Astrocyte (in vitro differentiated cells and primary cell): ENCODE results near the gene CTIF. TPM values are rescaled to one million over a fixed set of nuclear protein-coding genes. Genes with fewer than 3 reads are reported as not detected.
"Not testable (repeated sequence)": the region's sequence is repeated elsewhere in the genome, so short reads cannot be mapped to it uniquely, and the experiment has no call there.

Source experiments
- DNase-seq: peaks from one replicate; pipeline ENCODE4 v3.0.0-alpha.2; 2010; ENCODE audit warnings: low read depth
- FAIRE-seq: peaks from 2 replicates; lab custom pipeline; 2011; peaks lifted over from hg19 to GRCh38; lab: Jason Lieb, UNC
- H2AFZ ChIP-seq: 2 replicates; pipeline ENCODE4 v1.6.0; 2012; ENCODE audit warnings: low read depth, low read length, inconsistent platforms
- H3K27ac ChIP-seq: 2 replicates; pipeline ENCODE4 v1.5.1; 2011; ENCODE audit warnings: low read depth, low read length, inconsistent platforms
- H3K27me3 ChIP-seq: 2 replicates; pipeline ENCODE4 v1.6.0; 2011; ENCODE audit warnings: low read length, inconsistent platforms; ENCODE audit not compliant: insufficient read depth
- H3K36me3 ChIP-seq: 2 replicates; pipeline ENCODE4 v1.5.1; 2011; ENCODE audit warnings: low read length, inconsistent platforms; ENCODE audit not compliant: insufficient read depth
- H3K4me1 ChIP-seq: 2 replicates; pipeline ENCODE4 v1.5.1; 2011; ENCODE audit warnings: low read length, inconsistent platforms; ENCODE audit not compliant: insufficient read depth
- H3K4me2 ChIP-seq: 2 replicates; pipeline ENCODE4 v1.6.0; 2012; ENCODE audit warnings: low read length, inconsistent platforms
- H3K4me3 ChIP-seq: 2 replicates; pipeline ENCODE4 v1.5.1; 2011; ENCODE audit warnings: low read depth, mild to moderate bottlenecking, low read length, inconsistent platforms; ENCODE audit not compliant: insufficient read depth
- H3K79me2 ChIP-seq: 2 replicates; pipeline ENCODE4 v1.6.0; 2012; ENCODE audit warnings: mild to moderate bottlenecking, low read length, inconsistent platforms; ENCODE audit not compliant: insufficient read depth
- H3K9ac ChIP-seq: 2 replicates; pipeline ENCODE4 v1.6.0; 2012; ENCODE audit warnings: mild to moderate bottlenecking, low read length, inconsistent platforms
- H3K9me3 ChIP-seq: 2 replicates; pipeline ENCODE4 v1.5.1; 2012; ENCODE audit warnings: low read depth, mild to moderate bottlenecking, low read length, inconsistent platforms; ENCODE audit not compliant: insufficient read depth
- H4K20me1 ChIP-seq: 2 replicates; pipeline ENCODE4 v1.6.0; 2012; ENCODE audit warnings: low read length, inconsistent platforms; ENCODE audit not compliant: insufficient read depth
- H3K27ac Mint-ChIP-seq: one replicate; pipeline ENCODE4 v1.8.0; 2021; ENCODE audit warnings: mild to moderate bottlenecking, mixed read lengths; ENCODE audit not compliant: unreplicated experiment
- H3K27me3 Mint-ChIP-seq: one replicate; pipeline ENCODE4 v1.8.0; 2021; ENCODE audit warnings: low read depth, mixed read lengths; ENCODE audit not compliant: unreplicated experiment
- H3K36me3 Mint-ChIP-seq: one replicate; pipeline ENCODE4 v1.8.0; 2021; ENCODE audit warnings: low read depth, mixed read lengths; ENCODE audit not compliant: unreplicated experiment
- H3K4me1 Mint-ChIP-seq: one replicate; pipeline ENCODE4 v1.8.0; 2021; ENCODE audit warnings: low read depth, mixed read lengths; ENCODE audit not compliant: unreplicated experiment
- H3K4me3 Mint-ChIP-seq: one replicate; pipeline ENCODE4 v1.8.0; 2021; ENCODE audit warnings: mild to moderate bottlenecking, moderate library complexity, mixed read lengths; ENCODE audit not compliant: unreplicated experiment
- H3K9me3 Mint-ChIP-seq: one replicate; pipeline ENCODE4 v1.8.0; 2021; ENCODE audit warnings: mild to moderate bottlenecking, mixed read lengths; ENCODE audit not compliant: unreplicated experiment
- CTCF ChIP-seq: IDR thresholded peaks from 2 replicates; pipeline ENCODE4 v1.5.1; 2011; ENCODE audit warnings: low read depth, mild to moderate bottlenecking, inconsistent platforms, low read length, moderate library complexity; ENCODE audit not compliant: insufficient read depth
- EZH2 ChIP-seq: IDR thresholded peaks from 2 replicates; pipeline ENCODE4 v1.6.1; 2012; ENCODE audit warnings: mild to moderate bottlenecking, low read length, inconsistent platforms; ENCODE audit not compliant: insufficient read depth
- total RNA-seq: library from RNA; stranded (reverse); gene quantifications from 2 replicates; pipeline ENCODE4 v1.2.1, GENCODE V29; 2021

Gene CTIF
- total RNA-seq, 1 donor from 2014 or later, result 101 TPM

- peaks cover 22% of the 10 kb centered on the region for H3K79me2 ChIP-seq
- H3K27me3 ChIP-seq, result no peaks in the 10 kb centered on the region
- no peak overlapping the region for H3K4me2 ChIP-seq
- peaks cover 14% of the 10 kb centered on the region for H3K4me1 ChIP-seq
- TF ChIP-seq CTCF, result no peak
- TF ChIP-seq EZH2, result no peak
- FAIRE-seq, result no peak
- Mint-ChIP-seq H3K9me3 (peaks cover 16% of the 10 kb centered on the region), H3K27ac (no peak overlapping the region), H3K4me3 (no peak overlapping the region), H3K36me3 (peaks cover 56% of the 10 kb centered on the region), H3K4me1 (peaks cover 42% of the 10 kb centered on the region), H3K27me3 (no peaks in the 10 kb centered on the region)
- H3K36me3 ChIP-seq, result no peaks in the 10 kb centered on the region
- no peak overlapping the region for H3K4me3 ChIP-seq
- peak overlapping the region; percentile 6 for H3K9ac ChIP-seq
- no peak for DNase-seq
- peaks cover 14% of the 10 kb centered on the region for H4K20me1 ChIP-seq
- H3K27ac ChIP-seq, result no peak overlapping the region
- no peak overlapping the region for H2AFZ ChIP-seq
- no peaks in the 10 kb centered on the region for H3K9me3 ChIP-seq
Measured at GRCh38 chr18:48646976-48647375, 108.1 kb downstream of the CTIF start.

GRCh38 chr18:48649231-48649630 lies 110.4 kb downstream of the CTIF start:
- TF ChIP-seq CTCF, result no peak
- TF ChIP-seq EZH2, result no peak
- DNase-seq (no peak), FAIRE-seq (no peak)
- peaks cover 21% of the 10 kb centered on the region for H3K4me1 Mint-ChIP-seq
- Histone ChIP-seq H3K4me3 (no peak overlapping the region), H2AFZ (no peak overlapping the region), H3K4me1 (peaks cover 7% of the 10 kb centered on the region), H3K36me3 (no peaks in the 10 kb centered on the region), H3K27me3 (no peaks in the 10 kb centered on the region), H4K20me1 (peaks cover 10% of the 10 kb centered on the region), H3K9me3 (no peaks in the 10 kb centered on the region), H3K9ac (no peak overlapping the region), H3K79me2 (peaks cover 8% of the 10 kb centered on the region), H3K4me2 (no peak overlapping the region), H3K27ac (no peak overlapping the region)
- no peak overlapping the region for H3K4me3 Mint-ChIP-seq
- H3K27ac Mint-ChIP-seq, result no peak overlapping the region
- peaks cover 44% of the 10 kb centered on the region for H3K36me3 Mint-ChIP-seq
- no peaks in the 10 kb centered on the region for H3K27me3 Mint-ChIP-seq
- H3K9me3 Mint-ChIP-seq, result peaks cover 12% of the 10 kb centered on the region

GRCh38 chr18:48654591-48654990 lies 115.8 kb downstream of the CTIF start:
- H3K27me3 ChIP-seq, FAIRE-seq, H3K27ac ChIP-seq, DNase-seq, H3K9me3 ChIP-seq, H2AFZ ChIP-seq, H3K27me3 Mint-ChIP-seq, H3K36me3 ChIP-seq, H3K27ac Mint-ChIP-seq, H3K4me2 ChIP-seq, H3K4me3 Mint-ChIP-seq, H3K4me3 ChIP-seq, H3K4me1 Mint-ChIP-seq, H3K9ac ChIP-seq: not testable (repeated sequence)
- Mint-ChIP-seq H3K9me3 (peaks cover 12% of the 10 kb centered on the region), H3K36me3 (peaks cover 24% of the 10 kb centered on the region)
- Histone ChIP-seq H4K20me1 (peaks cover 41% of the 10 kb centered on the region), H3K4me1 (peaks cover 16% of the 10 kb centered on the region), H3K79me2 (peaks cover 21% of the 10 kb centered on the region)
